Naive B cell (primary cell): Measurements from ENCODE around the gene CMIP. TPM values are rescaled to one million over a fixed set of nuclear protein-coding genes. Genes with fewer than 3 reads are reported as not detected.

Experiments
- ATAC-seq, 2 donors: fragments of 150-1000 bp; cut with Tn5 transposase; 2 replicates each; pipeline ENCODE4 v1.10.0; 2021; ENCODE audit warnings: low read depth in 2 of 2, mild to moderate bottlenecking in 2 of 2, moderate library complexity in 2 of 2
- DNase-seq: peaks from one replicate; pipeline ENCODE4 v3.0.0; 2022
- H3K27ac Mint-ChIP-seq, 6 donors: one replicate each; pipeline ENCODE4 v1.8.0; 2020 to 2022; ENCODE audit warnings: mild to moderate bottlenecking in 6 of 6, mixed read lengths in 6 of 6, moderate library complexity in 5 of 6, inconsistent platforms in 2 of 6
- H3K27me3 Mint-ChIP-seq, 3 donors: one replicate each; pipeline ENCODE4 v1.8.0; 2021 to 2022; ENCODE audit warnings: mixed read lengths in 3 of 3, mild to moderate bottlenecking in 1 of 3
- H3K36me3 Mint-ChIP-seq, 2 donors: one replicate each; pipeline ENCODE4 v1.8.0; 2020 to 2022; ENCODE audit warnings: mixed read lengths in 2 of 2, inconsistent platforms in 1 of 2, mild to moderate bottlenecking in 1 of 2
- H3K4me1 Mint-ChIP-seq, 3 donors: one replicate each; pipeline ENCODE4 v1.8.0; 2020 to 2022; ENCODE audit warnings: mixed read lengths in 3 of 3, inconsistent platforms in 1 of 3, mild to moderate bottlenecking in 1 of 3, moderate library complexity in 1 of 3
- H3K4me3 Mint-ChIP-seq, 8 donors: one replicate each; pipeline ENCODE4 v1.8.0; 2020 to 2022; ENCODE audit warnings: mild to moderate bottlenecking in 8 of 8, mixed read lengths in 8 of 8, moderate library complexity in 8 of 8, inconsistent platforms in 2 of 8
- H3K9me3 Mint-ChIP-seq, 7 donors: one replicate each; pipeline ENCODE4 v1.8.0; 2020 to 2022; ENCODE audit warnings: mixed read lengths in 7 of 7, mild to moderate bottlenecking in 5 of 7, inconsistent platforms in 2 of 7, moderate library complexity in 1 of 7
- polyA plus RNA-seq, 6 donors: library from polyadenylated mRNA; unstranded; fragments of 300-500 nt; fragmentation: Illumina TruSeq; gene quantifications; one replicate each; pipeline ENCODE4 v1.2.3, GENCODE V29; 2021; ENCODE audit warnings: low read depth in 6 of 6

Gene CMIP
- polyA plus RNA-seq, 6 donors from 2014 or later, result 0.61 to 2.5 (median 1.3) TPM

DNA sequence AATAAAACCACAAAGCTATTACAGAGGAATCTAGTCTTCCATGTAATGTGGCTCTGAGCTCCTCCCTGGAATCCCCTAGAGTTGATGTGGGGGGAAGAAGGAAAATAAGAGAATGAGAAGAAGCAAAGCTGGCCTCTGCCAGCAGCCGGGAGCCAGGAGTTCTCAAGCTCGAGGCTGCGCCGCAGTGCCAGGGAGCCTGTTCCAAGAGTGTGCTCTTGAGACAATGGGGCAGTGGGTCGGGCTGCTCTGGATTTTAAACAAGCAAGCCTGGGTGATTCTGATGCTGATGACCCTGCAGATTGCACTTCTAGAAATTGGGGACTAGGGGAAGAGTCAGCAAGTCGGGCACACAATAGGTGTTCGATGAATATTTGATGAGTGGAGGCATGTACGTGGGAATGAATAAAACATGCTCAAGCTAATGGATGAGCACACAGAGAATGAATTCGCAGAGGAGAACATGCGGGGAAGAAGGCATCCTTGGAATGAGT is 119.9 kb downstream of the CMIP start:
- Mint-ChIP-seq H3K4me3 (no peak overlapping the region), H3K4me1 (peaks cover 42 to 59% (median 56%) of the 10 kb centered on the region in 3 donors), H3K27ac (peak overlapping the region in 4 of 6 donors; percentile 15 to 80 (median 61)), H3K27me3 (no peaks in the 10 kb centered on the region), H3K36me3 (peaks cover 0 to 6% of the 10 kb centered on the region in 2 donors), H3K9me3 (no peaks in the 10 kb centered on the region)
- DNase-seq, result no peak
- no peak for ATAC-seq

DNA sequence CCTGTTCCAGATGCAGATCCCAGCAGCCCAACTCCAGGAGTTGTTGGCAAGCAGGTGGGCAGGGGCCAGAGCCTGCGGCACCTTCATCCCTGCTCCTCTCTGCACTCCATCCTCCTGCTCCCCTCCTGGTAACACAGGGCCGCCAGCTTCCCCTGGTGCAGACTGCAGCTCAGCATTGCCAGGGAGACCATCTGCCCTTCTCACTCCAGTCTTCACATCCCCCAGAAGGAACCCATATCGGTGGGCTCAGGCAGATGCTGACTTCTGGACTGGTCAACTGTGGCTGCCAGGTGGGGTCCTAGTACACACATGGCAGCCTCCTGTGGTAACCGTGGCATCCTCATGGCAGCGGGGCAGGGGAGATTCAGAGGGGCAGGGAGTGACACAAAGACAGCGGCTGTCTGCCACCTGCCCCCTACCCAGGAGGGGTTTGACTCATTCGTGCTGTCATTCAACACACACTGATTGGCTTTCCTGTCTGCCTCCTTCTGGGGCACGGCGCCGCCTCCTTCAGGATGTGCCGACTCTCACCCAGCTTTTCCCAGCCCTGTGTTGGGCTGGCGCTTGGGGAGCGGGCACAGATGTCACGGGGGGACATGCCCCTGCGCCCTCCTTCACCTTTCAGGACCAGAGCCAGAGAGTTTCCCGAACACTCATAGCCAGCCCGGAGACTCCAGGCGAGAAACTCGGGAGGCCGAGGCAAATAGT is 120.9 kb downstream of the CMIP start:
- DNase-seq (no peak), ATAC-seq (no peak)
- peaks cover 0 to 6% of the 10 kb centered on the region in 2 donors for H3K36me3 Mint-ChIP-seq
- H3K4me3 Mint-ChIP-seq, result no peak overlapping the region
- peaks cover 42 to 63% (median 60%) of the 10 kb centered on the region in 3 donors for H3K4me1 Mint-ChIP-seq
- no peaks in the 10 kb centered on the region for H3K27me3 Mint-ChIP-seq
- peak overlapping the region in 1 of 6 donors; percentile 82 for H3K27ac Mint-ChIP-seq
- no peaks in the 10 kb centered on the region for H3K9me3 Mint-ChIP-seq

DNA sequence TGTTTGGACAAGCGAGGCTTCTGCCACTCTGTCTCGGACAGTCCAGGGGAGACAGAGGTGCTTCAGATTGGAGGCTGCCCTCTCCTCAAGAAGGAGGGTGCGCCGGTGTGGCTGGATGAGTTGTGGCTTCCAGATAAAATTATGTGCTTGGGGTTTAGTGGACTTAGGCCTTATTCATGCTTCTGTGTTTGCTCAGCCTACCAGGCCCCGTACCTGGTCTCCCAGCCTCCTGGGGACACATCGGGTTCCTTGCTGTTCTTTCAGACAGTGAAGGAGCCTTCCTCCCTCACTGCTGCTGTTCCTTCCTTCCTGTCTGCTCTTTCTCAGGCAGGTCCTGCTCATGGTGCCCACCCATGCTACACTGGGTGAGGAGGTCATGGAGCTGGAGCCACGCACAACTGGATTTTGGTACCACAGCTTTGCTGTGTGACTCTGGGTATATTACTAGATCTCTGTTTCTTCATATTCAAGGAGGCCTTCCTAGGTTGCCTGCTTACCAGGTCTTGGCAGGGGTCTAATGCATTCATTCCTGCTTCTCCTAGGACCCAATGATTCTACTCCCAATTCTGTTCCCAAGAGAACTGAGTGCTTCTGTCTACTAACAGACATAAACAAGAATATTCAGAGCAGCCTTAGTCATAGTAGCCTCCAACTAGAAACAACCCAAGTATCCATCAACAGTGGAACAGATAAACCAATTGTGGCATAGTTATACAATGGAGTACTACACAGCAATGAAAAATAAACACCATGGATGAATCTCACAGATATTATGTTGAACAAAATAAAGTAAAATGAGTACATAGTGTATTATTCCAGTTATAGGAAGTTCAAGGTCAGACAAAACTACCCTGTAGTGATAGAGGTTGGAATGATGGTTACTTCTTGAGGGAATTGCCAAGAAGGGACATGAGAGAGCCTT is 121.7 kb downstream of the CMIP start:
- Mint-ChIP-seq H3K4me1 (peaks cover 38 to 60% (median 56%) of the 10 kb centered on the region in 3 donors), H3K4me3 (no peak overlapping the region), H3K27me3 (no peaks in the 10 kb centered on the region), H3K36me3 (peaks cover 0 to 6% of the 10 kb centered on the region in 2 donors), H3K9me3 (no peaks in the 10 kb centered on the region), H3K27ac (peak overlapping the region in 2 of 6 donors; percentile 61 to 70)
- ATAC-seq (no peak), DNase-seq (no peak)

DNA sequence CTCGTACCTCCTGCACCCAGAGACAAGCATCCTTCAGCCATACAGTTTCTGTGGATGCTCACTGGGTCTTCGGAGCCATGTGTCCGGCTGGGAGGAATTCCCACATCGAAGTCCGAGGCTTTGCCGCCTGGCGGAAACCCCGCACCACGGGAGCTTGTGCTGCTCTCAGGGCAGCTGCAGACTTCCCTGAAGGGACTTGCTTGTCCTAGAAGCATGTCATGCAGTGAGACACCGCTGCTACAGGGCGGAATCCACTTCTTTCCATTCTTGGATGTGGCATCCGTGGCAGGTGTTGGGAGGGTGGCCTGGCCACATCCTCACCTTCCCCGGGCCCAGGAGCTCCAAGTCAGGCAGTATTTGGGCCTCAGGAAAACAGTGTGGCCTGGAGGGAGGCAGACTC is 122.5 kb downstream of the CMIP start:
- peaks cover 0 to 6% of the 10 kb centered on the region in 2 donors for H3K36me3 Mint-ChIP-seq
- no peak overlapping the region for H3K4me3 Mint-ChIP-seq
- H3K9me3 Mint-ChIP-seq, result no peaks in the 10 kb centered on the region
- no peak for DNase-seq
- H3K27ac Mint-ChIP-seq, result no peak overlapping the region
- no peak for ATAC-seq
- H3K4me1 Mint-ChIP-seq, result peaks cover 33 to 57% (median 56%) of the 10 kb centered on the region in 3 donors
- H3K27me3 Mint-ChIP-seq, result no peaks in the 10 kb centered on the region

DNA sequence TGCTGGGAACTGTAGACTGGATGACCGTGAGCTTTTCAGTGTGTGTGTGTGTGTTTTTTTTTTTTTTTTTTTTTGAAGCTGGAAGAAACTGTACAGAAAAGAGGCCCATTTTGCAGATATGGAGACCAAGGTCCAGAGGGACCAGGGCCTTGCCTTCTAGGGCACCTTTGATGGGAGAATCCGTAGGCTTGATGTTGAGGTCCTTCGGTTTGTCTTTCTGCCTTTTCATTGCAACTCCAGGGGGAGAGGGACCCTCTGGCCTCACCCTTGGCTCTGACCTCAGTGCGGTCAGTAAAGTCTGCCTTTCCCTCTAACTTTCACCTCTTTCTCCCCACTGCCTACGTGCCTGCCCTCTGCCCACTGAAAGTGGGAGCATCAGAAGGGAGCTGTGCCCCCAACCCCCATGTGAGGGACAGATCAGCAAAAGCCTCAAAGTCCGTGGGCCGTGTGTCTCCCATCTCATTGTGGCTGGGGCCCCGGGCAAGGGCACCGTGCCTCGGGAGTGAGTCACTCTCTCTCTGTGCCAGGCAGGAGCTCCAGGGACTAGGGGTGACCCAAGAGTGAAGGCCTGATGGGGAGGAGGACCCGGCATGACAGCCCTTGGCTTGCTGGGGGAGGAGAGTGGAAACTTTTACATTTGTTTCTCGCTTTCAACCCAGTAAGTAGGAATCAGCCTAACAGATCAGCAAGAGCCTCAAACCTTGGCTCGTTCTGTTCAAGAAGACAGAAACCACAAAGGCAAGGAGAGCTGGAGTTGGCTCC is 123.6 kb downstream of the CMIP start:
- Mint-ChIP-seq H3K4me1 (peaks cover 39 to 59% (median 58%) of the 10 kb centered on the region in 3 donors), H3K27me3 (no peaks in the 10 kb centered on the region), H3K27ac (peak overlapping the region in 5 of 6 donors; percentile 1 to 92 (median 45)), H3K4me3 (peak overlapping the region in 1 of 8 donors; percentile 47), H3K36me3 (peaks cover 0 to 6% of the 10 kb centered on the region in 2 donors), H3K9me3 (no peaks in the 10 kb centered on the region)
- ATAC-seq (no peak), DNase-seq (no peak)

DNA sequence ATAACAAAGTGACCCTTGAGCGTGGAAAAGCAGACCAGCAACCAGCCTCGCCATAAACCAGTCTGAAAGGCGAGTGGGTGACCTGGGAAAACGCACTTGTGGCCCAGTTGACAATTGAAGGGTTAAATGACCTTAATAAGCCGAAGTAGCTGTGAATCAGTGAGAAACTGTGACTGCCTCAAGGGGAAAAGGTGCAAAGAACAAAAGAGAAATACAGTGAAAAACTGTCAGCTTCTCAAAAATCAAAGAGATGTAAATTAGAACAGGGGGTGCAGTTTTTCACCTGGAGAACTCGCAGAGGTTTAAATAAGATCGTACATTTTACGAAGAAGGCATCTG is 124.1 kb downstream of the CMIP start:
- Mint-ChIP-seq H3K4me1 (peaks cover 39 to 55% (median 53%) of the 10 kb centered on the region in 3 donors), H3K4me3 (no peak overlapping the region), H3K27ac (no peak overlapping the region), H3K27me3 (no peaks in the 10 kb centered on the region), H3K9me3 (no peaks in the 10 kb centered on the region), H3K36me3 (peaks cover 0 to 6% of the 10 kb centered on the region in 2 donors)
- DNase-seq (no peak), ATAC-seq (no peak)

DNA sequence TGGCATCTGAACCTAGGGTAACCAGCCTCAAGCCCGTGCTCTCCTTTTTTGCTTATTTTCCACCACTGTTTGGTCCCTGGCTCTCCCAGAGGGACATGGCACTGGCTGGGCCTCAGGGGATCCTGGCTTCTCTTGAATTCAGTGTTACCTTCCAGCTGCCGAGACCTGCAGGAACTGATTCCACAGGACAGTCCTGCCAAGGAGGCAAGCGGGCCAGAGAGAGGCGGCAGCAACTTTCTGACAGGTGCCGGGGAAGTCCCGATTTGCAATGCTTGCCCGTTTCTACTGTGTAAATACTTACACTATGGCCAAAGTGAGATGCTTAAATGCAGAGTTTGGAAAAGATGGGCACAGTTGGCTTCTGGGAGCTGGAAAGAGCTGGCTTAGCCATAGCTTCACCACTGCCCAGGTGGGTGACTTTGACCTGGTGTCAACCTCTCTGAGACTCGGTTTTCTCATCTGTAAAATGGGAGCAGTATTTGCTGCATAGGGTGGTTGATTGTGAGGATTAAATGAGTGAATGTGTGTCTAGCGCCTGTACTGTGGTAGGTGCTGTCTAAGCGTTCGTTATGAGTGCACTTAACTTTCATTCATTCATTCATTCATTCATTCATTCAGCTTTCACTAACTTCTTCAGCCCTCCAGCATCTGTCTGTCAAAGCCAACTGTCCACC is 124.9 kb downstream of the CMIP start:
- DNase-seq, result no peak
- Mint-ChIP-seq H3K9me3 (no peaks in the 10 kb centered on the region), H3K4me3 (no peak overlapping the region), H3K36me3 (peaks cover 0 to 6% of the 10 kb centered on the region in 2 donors), H3K4me1 (peaks cover 32 to 51% (median 45%) of the 10 kb centered on the region in 3 donors), H3K27ac (no peak overlapping the region), H3K27me3 (no peaks in the 10 kb centered on the region)
- ATAC-seq, result no peak

DNA sequence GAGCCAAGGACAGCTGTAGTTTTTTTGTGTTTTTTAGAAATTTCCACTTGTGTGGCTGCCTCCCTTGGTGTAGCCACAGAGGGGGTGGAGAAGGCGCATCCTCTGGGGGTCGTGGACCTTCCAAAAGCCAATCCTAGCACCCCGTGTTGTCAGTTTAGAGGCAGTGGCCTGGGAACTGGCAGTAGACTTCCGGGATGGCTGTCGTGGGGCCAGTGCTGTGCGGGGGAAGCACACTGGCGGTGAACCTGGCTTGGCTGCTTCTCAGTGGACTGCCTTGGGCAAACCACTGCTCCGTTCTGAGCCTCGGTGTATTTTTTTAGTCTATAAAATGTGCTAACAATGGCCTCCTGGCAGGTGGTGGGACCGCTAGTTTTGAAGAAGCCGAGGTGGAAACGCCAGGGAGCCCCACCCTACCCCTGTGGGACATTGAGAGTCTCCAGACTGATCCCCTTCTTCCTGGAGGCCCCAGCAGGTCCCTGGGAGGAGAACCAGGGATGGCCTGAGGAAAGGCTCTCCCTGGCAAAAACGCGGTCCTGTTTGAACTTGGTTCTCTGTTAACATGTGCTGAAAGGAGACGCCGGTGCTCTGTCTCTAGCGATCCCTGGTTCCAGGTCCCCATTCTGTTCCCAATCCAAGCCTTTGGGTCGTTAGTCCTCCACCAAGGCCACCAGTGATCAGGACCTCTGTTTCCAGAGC is 125.7 kb downstream of the CMIP start:
- no peak for DNase-seq
- peaks cover 0 to 6% of the 10 kb centered on the region in 2 donors for H3K36me3 Mint-ChIP-seq
- H3K27me3 Mint-ChIP-seq, result no peaks in the 10 kb centered on the region
- no peak overlapping the region for H3K4me3 Mint-ChIP-seq
- H3K4me1 Mint-ChIP-seq, result peaks cover 31 to 50% (median 44%) of the 10 kb centered on the region in 3 donors
- ATAC-seq, result no peak
- peak overlapping the region in 3 of 6 donors; percentile 29 to 52 (median 30) for H3K27ac Mint-ChIP-seq
- H3K9me3 Mint-ChIP-seq, result no peaks in the 10 kb centered on the region

DNA sequence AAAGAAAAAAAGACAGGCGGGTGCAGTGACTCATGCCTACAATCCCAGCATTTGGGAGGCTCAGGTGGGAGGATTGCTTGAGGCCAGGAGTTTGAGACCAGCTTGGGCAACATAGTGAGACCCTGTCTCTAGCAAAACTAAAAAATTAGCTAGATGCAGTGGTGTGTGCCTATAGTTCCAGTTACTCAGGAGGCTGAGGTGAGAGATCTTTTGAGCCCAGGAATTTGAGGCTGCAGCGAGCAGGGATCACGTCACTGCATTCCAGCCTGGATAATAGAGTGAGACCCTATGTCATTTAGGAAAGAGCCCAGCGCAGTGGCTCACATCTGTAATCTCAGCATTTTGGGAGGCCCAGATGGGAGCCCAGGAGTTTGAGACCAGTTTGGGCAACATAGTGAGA is 126.6 kb downstream of the CMIP start:
- Mint-ChIP-seq H3K36me3 (peaks cover 0 to 4% of the 10 kb centered on the region in 2 donors), H3K27me3 (no peaks in the 10 kb centered on the region), H3K9me3 (no peaks in the 10 kb centered on the region), H3K27ac (peak overlapping the region in 2 of 6 donors; percentile 32 to 65), H3K4me1 (peaks cover 28 to 47% (median 46%) of the 10 kb centered on the region in 3 donors), H3K4me3 (no peak overlapping the region)
- ATAC-seq, result no peak
- DNase-seq, result no peak

DNA sequence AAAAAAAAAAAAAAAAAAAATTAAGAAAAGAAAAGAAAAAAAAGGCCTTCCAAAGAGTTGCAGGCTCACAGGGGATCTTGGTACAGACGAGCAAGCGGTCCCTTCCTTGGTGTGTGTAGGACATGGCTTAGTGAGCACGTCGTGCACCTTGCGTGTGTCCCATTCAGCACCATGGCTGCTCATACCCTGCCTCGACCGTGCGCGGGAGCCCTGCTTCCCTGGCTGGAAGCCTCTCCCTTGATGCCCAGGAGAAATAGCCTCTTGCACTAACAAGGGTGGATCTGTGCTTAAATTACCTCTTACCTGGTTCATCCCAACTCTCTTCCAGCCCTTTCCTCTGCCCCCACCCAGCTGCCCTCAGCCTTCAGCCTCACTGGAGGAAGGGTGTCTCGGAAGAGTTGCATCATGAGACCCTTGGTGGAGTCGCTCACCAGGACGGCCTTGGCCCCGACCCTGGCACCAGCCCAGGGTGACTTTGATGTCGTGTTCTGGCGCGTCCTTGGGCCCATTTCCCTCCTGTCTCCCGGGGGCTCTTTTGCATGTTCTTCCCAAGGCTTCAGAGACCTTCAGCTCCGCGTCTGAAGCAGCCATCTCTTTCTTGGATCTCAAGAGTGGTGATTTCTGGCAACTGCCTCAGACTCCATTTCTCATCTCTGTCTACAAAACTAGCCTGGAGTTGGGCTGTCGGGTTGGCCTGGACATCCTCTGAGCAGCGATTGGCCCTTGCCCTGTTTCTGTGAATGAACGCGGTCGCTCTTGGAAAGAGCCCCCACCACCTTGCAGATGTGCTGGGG is 127.2 kb downstream of the CMIP start:
- Mint-ChIP-seq H3K27ac (peak overlapping the region in 2 of 6 donors; percentile 11 to 44), H3K4me1 (peaks cover 24 to 47% (median 43%) of the 10 kb centered on the region in 3 donors), H3K9me3 (no peaks in the 10 kb centered on the region), H3K27me3 (no peaks in the 10 kb centered on the region), H3K4me3 (no peak overlapping the region), H3K36me3 (no peaks in the 10 kb centered on the region)
- ATAC-seq (no peak), DNase-seq (no peak)

DNA sequence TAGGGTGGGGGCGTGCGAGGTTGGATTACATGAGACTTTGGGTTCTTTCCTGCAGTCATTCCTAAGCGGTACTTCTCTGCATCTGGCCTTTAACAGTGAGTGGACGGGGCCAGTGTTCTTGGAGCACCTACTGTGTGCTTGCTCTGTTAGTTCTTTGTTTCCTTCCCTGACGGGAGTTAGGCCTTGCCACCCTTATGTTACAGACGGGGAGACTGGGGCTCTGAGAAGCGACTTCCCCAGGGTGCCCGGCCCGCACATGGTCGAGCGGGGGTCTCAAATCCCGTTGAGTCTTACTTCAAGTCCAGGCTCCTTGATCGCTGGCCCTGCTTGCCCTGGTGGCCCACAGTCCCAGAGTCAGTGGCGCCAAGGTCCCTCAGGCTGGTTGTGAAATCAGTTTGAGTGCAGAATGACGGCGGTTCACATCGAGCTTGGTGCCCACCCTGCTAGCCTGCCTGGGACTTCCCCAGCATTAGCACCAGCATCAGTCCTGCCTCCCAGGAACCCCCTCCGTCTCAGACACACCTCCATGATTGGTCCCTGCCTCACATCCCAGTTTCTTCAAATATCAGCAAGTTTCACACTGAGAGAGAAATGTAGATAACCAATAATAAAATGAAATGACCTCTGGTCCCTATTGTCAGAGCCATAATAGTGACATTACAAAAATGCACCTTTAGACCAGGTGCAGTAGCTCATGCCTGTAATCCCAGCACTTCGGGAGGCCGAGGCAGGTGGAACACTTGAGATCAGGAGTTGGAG is 128.0 kb downstream of the CMIP start:
- H3K9me3 Mint-ChIP-seq, result no peaks in the 10 kb centered on the region
- H3K4me1 Mint-ChIP-seq, result peaks cover 21 to 45% (median 39%) of the 10 kb centered on the region in 3 donors
- DNase-seq (no peak), ATAC-seq (no peak)
- H3K27ac Mint-ChIP-seq, result peak overlapping the region in 2 of 6 donors; percentile 67 to 69
- H3K27me3 Mint-ChIP-seq, result no peaks in the 10 kb centered on the region
- no peaks in the 10 kb centered on the region for H3K36me3 Mint-ChIP-seq
- no peak overlapping the region for H3K4me3 Mint-ChIP-seq
